HG03342 (cell line): ENCODE data around the gene PTPRN.
"Not testable (repeated sequence)": the region's sequence is repeated elsewhere in the genome, so short reads cannot be mapped to it uniquely, and the experiment has no call there.

Source experiments
- ATAC-seq: cut with Tn5 transposase; IDR thresholded peaks from one replicate; pipeline ENCODE4 v1.9.1; 2021; ENCODE audit warnings: mild to moderate bottlenecking, moderate library complexity; ENCODE audit not compliant: unreplicated experiment

PTPRN gene

DNA sequence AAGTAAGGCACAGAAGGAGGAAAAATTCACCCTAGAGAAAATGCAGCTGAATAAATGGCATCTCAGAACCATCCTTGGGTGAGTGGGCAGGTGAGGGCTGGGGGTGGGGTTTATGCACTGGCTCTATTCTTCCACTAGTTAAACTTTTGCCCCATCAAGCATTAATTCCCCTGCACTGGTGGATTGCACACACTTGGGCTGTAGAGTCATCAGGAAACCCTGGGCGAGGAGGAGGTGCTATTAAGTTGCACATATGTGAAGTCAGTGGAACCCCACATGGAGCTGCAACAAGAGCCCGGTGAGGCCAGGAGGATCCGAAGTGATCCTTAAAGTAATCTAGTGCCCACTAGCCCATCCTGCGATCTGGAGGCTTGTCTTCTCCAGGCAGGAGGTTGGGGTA is 36.8 kb downstream of the PTPRN start:
- no peak for ATAC-seq

GRCh38 chr2:219271021-219271420 is 38.2 kb downstream of the PTPRN start:
- ATAC-seq, result no peak

DNA sequence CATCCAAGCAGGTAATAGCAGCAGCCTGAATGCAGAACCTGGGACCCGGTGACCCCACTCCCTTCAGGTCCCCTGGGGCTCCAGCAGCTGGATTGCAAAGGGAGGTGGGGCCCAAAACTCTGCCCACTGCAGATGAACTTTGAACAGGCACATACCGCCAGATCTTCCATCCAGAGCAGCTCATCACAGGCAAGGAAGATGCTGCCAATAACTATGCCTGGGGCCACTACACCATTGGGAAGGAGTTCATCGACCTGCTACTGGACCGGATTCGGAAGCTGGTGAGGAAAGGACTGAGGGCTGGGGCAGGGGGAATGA is 39.2 kb downstream of the PTPRN start:
- ATAC-seq, result no peak

DNA sequence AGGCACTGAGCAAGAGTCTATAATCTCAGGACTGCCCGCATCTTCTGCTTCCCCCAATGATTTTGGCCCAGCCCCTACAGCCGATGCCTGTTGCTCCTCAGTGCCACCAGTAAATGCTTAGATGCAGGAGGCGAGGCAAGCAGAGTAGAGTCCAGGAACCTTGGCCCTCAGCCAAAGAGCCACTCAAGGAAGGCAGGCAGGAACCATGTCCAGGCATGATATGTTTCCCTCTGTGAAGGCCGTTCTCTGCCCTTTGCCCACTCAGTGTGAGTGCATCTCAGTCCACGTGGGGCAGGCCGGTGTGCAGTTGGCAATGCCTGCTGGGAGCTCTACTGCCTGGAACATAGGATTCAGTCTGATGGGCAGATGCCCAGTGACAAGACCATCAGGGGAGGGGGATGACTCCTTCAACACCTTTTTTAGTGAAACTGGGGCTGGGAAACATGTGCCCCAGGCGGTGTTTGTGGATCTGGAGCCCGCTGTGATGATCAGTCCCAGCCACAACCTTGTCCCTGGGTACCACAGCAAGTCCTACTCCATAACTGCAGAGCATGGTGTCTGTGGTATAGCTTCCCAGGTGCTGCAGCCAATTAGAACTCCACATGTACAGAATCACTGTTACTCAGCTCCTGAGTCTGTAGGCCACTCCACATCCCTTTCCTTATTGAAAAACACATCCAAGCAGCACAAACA is 39.7 kb downstream of the PTPRN start:
- no peak for ATAC-seq

GRCh38 chr2:219268294-219268693 is 40.9 kb downstream of the PTPRN start:
- ATAC-seq, result no peak

DNA sequence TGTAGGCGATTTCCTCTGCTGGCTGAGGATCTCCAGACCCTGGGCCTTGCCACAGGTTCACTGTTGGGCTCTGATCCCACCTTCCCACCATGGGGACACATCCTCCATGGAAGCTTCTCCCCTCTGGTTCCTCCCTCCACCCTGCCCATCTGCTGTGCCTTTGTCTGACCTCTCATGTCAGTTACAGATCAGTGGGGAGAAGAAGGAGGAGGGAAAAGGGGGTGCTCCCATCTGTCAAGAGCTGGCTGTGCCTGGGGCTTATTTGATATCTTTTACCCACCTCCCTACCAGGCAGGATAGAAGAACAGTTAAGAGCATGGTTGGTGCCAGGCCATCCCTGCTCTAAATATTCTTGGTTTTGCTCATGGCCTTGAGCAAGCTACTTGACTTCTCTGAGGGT is 42.3 kb downstream of the PTPRN start:
- no peak for ATAC-seq

- ATAC-seq, result no peak
Observed at GRCh38 chr2:219266232-219266631, 43.0 kb downstream of the PTPRN start.

- no peak for ATAC-seq
Observed at GRCh38 chr2:219261024-219261855, 48.0 kb downstream of the PTPRN start.

- not testable (repeated sequence) for ATAC-seq
Observed at GRCh38 chr2:219258942-219259341, 50.3 kb downstream of the PTPRN start.

GRCh38 chr2:219254590-219255201 is 54.5 kb downstream of the PTPRN start:
- peak; percentile 37 for ATAC-seq

DNA sequence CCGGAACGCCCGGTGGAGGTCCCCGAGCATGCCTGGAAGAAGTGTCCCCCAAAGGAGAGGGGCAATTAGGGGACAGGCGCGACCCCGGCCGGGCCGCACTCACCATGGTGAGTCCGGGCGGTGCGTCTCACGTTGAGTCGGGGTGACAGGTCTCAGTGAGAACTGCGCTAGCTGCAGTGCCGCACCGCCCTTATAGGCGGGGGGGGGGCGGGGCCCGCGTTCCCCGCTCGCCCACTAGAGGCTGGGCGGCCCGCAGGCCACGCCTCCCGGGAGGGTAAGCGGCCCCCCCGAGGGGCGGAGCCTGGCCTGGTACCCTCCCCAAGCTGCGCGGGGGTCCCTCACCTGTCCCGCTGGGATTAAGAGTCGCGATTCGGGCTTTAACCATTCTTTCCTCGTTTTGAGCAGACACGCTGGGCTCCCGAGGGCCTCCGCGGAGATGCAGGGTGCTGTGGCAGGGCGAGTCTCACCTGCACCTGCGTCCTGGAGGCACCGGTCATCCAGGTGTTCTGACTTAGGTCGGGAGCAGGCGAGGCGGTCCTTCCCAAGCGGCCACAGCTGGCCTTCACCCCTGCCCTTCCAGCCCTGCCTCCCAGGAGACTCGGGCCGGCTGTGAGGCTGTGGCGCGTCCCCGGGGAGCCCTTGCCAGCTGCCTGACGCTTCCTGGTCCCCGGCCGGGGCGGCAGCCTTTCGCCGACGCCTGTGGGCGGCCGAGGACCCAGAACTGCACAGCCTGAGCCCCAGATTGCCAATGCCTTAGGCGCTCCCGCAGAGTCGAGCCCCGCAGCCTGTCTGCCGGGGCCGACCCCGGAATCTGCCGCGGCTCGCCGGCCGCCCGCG is 55.2 kb downstream of the PTPRN start, which contains the start of gene TUBA4A:
TUBA4A (minus strand) TSS at position 166 of the 837 bp plus-strand sequence; CDS start at position 106, 60 bp downstream.
- peak; percentile 46 for ATAC-seq

- ATAC-seq, result peak; percentile 5
Observed at GRCh38 chr2:219252900-219253752, 56.1 kb downstream of the PTPRN start, which contains the start of gene TUBA4B. TUBA4B (plus strand) TSS chr2:219253243; CDS start chr2:219253408, 165 bp downstream.

GRCh38 chr2:219252570-219252899 is 56.7 kb downstream of the PTPRN start:
- ATAC-seq, result no peak

DNA sequence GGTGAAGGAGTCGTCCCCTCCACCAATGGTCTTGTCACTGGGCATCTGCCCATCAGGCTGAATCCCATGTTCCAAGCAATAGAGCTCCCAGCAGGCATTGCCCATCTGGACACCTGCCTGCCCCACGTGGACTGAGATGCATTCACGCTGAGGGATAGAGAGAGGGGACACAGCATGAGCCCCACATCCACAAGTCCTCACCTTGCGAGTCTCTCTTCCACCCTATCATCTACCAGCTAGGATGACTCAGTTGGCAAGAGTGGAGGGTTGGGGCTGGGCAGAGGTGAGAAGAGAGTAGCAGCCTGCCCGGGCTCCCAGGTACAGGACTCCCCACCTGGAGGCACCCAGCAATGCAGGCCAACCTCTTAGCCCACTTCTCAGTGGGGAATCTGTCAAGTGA is 57.1 kb downstream of the PTPRN start:
- no peak for ATAC-seq

DNA sequence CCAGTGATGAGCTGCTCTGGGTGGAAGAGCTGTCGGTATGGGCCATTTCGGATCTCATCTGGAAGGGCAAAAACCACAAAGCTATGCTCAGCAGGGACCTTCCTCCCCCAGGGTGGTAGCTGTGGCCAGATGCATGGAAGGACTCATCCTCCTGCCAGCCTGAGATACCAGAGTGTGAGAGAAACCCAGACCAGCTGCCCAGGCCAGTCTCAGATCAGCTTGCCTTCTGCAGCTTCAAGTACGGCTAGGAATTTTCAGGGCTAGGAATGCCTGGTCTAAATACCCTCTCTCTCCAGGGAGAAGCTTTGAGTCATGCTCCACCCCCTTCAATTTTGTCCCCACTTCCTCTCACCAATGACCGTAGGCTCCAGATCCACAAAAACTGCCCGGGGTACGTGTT is 57.5 kb downstream of the PTPRN start:
- no peak for ATAC-seq

- ATAC-seq, result no peak
Observed at GRCh38 chr2:219250049-219250781, 59.0 kb downstream of the PTPRN start.

- ATAC-seq, result peak; percentile 52
Observed at GRCh38 chr2:219249203-219249980, 59.8 kb downstream of the PTPRN start.

GRCh38 chr2:219248845-219249202 is 60.4 kb downstream of the PTPRN start:
- ATAC-seq, result no peak
